SK-N-MC (cell line): ENCODE data around the gene C10orf143.

Experiments
- EZH2 ChIP-seq: fragments of 200-600 bp; sonication (generic); IDR thresholded peaks from one replicate; pipeline ENCODE4 v1.6.1; 2017; ENCODE audit warnings: antibody characterized with exemption
- FOXP2 ChIP-seq: optimal IDR thresholded peaks from 2 replicates; pipeline ENCODE3; 2011; ENCODE audit warnings: mild to moderate bottlenecking, moderate library complexity; ENCODE audit not compliant: insufficient read depth; ENCODE audit errors: extremely low read length, control extremely low read depth
- POLR2AphosphoS5 ChIP-seq: IDR thresholded peaks from 2 replicates; pipeline ENCODE4 v1.6.1; 2012; ENCODE audit warnings: mild to moderate bottlenecking, low read depth, low read length, borderline replicate concordance

DNA sequence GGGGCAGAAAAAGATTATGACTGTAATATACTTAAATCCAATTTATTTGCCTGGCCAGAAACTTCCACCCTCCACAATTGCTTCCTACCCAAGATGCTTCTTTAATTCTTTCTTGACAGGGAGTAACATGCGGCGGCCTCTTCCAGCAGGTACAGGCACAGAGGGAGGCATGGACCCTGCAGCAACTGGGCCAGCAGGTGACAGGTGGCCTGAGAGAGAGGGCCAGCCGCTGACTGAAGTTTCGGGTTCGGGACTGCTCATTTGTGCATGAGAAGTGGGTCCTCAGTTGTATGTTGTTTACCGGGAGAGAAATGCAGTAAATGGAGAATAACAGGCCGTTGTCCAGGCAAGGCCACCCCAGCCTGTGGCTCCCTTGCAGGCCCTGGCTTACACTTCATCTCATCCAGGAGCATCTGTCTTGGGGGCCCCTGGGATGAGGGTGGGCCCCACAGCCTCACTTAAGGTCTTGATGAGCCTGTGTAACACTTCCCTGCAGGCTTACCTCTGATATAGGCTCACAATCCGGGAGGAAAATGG lies 72.5 kb downstream of the C10orf143 start:
- TF ChIP-seq POLR2AphosphoS5 (no peak), EZH2 (no peak), FOXP2 (no peak)
